GM18867 (cell line): ENCODE data around the gene IL17REL.
"Not testable (repeated sequence)": the region's sequence is repeated elsewhere in the genome, so short reads cannot be mapped to it uniquely, and the experiment has no call there.

Source experiments
- ATAC-seq: cut with Tn5 transposase; IDR thresholded peaks from one replicate; pipeline ENCODE4 v1.9.1; 2021; ENCODE audit warnings: mild to moderate bottlenecking, moderate library complexity; ENCODE audit not compliant: unreplicated experiment

IL17REL gene

DNA sequence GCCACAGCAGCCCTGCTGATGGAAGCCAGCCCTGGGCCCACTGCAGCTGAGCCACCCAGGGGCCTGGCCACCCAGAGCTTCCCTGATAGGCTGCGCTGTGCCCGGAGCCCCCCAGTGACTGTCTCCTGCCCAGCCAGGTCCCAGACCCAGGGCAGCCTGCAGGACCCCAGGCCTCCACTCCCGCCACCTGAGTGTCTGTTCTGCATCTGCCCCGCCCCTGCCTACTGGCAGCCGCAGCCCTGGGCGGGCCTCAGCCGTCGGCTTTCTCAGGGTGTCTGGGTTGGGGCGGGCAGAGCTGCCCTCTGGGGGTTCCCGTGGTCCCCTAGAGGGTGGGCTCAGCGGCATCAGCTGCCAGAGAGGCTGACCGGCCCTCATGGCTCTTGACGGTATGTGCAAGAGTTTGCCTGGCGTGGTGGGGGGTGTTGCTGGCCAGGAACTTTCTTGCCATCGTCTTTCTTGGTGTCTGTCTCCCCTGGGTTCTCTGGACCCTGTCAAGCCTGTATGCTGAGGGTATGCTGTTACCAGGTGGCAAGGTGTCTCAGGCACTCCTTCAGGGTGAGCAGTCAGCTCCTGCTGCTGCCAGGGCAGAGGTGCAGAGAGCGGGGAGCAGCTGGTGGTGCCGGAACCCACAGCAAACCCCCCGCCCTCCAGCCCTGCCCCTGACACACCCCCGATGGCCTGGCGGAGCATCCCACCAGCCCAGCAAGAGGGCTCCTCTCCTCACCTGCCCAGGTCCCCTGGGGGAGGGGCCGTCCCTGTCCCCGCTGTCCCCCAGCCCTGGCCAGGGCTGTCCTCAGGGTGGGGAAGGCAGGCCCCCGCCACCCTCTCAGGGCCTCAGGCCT, 64.2 kb downstream of the IL17REL start:
- no peak for ATAC-seq

DNA sequence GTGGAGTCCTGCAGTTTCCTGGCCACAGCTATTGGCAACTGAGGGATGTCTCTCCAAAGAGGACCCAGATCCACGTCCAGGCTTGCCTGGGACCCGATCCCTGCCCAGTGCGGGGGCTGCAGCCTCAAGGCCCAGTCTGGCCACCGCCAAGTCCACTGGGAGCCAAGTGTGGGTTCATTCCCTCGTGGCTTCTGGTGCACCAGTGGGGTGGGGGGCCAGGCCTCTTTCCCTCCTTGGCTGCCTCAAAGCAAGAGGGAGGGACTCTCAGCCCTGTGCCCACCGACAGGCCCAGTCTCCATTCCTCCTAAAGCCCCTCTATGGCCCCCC, 65.3 kb downstream of the IL17REL start:
- no peak for ATAC-seq

DNA sequence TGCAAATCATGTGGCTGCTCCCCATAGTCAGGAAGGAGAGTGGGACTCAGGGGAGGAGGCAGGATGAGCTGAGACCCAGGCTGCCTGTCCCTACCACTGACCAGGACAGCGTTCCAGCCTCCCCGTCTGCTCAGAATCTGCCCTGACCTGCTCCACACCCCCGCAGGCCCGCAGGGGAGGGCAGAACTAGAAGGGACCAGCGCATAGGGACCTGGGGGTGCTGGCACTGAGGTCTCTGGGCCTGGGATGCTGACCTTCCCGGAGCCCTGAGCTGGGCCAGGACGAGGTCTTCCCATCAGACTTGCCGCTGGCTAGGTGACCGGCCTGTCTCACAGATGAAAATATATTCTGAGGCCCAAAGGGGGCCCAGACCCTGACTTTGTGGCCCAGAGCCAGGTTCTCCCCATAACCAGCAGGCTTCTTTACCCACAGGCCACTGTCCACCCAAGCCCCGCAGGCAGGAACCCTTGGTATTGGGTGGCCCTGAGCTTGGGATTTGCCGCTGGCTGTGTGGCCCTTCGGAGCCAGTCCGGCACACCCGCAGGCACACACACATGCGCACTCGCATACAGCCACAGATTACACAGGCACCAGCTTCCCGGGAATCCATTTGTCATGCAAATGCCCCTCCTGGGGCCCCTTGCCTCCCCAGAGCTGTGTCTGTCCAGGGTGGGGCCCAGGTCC, 65.8 kb downstream of the IL17REL start:
- ATAC-seq: no peak

DNA sequence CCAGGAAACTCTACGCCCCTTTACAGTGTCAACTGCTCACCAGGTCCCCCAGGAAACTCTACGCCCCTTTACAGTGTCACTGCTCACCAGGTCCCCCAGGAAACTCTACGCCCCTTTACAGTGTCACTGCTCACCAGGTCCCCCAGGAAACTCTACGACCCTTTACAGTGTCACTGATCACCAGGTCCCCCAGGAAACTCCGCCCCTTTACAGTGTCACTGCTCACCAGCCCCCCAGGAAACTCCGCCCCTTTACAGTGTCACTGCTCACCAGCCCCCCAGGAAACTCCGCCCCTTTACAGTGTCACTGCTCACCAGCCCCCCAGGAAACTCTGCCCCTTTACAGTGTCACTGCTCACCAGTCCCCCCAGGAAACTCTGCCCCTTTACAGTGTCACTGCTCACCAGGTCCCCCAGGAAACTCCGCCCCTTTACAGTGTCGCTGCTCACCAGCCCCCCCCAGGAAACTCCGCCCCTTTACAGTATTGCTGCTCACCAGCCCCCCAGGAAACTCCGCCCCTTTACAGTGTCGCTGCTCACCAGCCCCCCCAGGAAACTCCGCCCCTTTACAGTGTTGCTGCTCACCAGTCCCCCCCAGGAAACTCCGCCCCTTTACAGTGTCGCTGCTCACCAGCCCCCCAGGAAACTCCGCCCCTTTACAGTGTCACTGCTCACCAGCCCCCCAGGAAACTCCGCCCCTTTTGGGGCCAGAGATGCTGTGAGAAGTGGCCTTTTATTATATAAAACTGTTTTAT, 67.3 kb downstream of the IL17REL start:
- not testable (repeated sequence) for ATAC-seq
